Posterior cingulate gyrus (tissue), 11 donors: Measurements from ENCODE around the gene ZBTB48.
"Not testable (repeated sequence)": the region's sequence is repeated elsewhere in the genome, so short reads cannot be mapped to it uniquely, and the experiment has no call there.

ENCODE experiments used
- DNase-seq, 10 donors: peaks; one replicate each; pipeline versions ENCODE4 v3.0.0 to v3.0.0-alpha.2; 2020 to 2021; ENCODE audit warnings: mixed read lengths in 3 of 10
- intact Hi-C: fragments of 100-400 bp; cut with DNase I; formaldehyde crosslinking; loops from one replicate; pipeline ENCODE4 v1.15.1; 2023

The ZBTB48 gene

DNA sequence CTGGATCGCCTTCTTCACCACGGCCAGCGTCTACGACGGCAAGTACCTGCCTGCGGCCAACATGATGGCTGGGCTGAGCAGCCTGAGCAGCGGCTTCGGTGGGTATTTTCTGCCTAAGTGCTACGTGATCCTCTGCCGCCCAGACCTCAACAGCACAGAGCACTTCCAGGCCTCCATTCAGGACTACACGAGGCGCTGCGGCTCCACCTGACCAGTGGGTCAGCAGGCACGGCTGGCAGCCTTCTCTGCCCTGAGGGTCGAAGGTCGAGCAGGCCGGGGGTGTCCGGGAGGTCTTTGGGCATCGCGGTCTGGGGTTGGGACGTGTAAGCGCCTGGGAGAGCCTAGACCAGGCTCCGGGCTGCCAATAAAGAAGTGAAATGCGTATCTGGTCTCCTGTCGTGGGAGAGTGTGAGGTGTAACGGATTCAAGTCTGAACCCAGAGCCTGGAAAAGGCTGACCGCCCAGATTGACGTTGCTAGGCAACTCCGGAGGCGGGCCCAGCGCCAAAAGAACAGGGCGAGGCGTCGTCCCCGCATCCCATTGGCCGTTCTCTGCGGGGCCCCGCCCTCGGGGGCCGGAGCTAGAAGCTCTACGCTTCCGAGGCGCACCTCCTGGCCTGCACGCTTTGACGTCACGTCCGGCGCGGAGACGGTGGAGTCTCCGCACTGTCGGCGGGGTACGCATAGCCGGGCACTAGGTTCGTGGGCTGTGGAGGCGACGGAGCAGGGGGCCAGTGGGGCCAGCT lies at the start of gene ZBTB48:
Gene ZBTB48 (plus strand): TSS at position 621 of the 745 bp plus-strand sequence. CDS start 616 bp downstream, outside the sequence.
- intact Hi-C loops: no loop called here

DNA sequence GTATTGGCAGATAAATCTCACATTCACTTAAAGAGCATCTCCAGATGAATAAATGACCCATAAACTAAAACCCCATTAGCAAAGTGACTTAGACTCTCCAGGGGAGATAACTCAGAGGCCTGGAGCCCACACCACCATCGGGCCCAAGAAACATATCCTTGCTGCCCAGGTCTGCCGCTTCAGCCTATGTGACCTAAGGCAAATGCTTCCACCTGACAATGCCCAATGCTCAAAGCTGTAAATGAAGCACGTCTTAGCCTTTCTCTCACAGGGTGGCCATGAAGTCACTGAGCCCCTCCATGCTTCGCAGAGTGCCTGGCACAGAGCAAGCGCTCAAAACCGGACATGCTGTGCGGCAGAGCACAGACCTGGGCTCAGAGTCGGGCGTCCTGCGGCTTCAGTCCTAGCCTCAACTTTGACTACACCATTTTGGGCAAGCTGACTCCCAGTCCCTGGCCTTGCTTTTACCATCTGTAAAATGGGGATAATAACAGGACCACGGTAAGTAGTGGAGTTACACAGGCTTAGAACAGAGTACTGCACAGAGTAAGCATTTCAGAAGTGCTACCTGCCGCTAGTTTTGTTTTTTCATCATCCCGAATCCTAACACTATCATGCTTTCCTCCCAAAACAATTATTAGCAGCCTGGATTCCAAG lies 49.2 kb upstream of the ZBTB48 start:
- DNase-seq: peak in 2 of 10 donors; percentile 55 to 75
- intact Hi-C loops: no loop called here

More for the DNA sequence above, at the start of gene ZBTB48:
- peak; percentile 99 to 100 (median 100) for DNase-seq

- intact Hi-C loops: no loop called here
- peak in 2 of 10 donors; percentile 2 to 24 for DNase-seq
Measured at GRCh38 chr1:6531996-6532395, 47.8 kb upstream of the ZBTB48 start.

- peak in 2 of 10 donors; percentile 15 to 41 for DNase-seq
- intact Hi-C loops: no loop called here
Measured at GRCh38 chr1:6534248-6534822, 45.5 kb upstream of the ZBTB48 start.

DNA sequence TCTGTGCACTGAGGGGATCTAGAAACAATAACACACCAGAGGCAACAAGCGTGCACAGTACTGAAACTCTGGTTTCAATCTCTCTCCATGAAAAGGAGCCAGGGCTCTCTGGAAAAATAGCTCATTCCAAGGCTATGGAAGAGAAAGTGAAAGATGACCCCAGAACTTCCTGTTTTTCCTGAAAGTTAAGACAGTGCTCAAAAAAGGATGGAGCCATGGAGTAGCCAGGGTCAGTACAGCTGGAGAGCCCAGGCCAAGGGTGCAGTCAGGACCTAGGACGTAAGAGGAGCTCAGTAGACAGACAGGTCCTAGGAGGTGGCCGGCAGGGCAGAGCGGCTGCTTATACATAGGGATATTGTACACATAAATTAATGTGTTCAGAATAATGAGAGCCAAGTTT lies 44.6 kb upstream of the ZBTB48 start:
- DNase-seq: peak in 1 of 10 donors; percentile 24
- intact Hi-C loops: no loop called here

- intact Hi-C loops: no loop called here
- no peak for DNase-seq
Measured at GRCh38 chr1:6536291-6536690, 43.5 kb upstream of the ZBTB48 start.

GRCh38 chr1:6538956-6539355 lies 40.8 kb upstream of the ZBTB48 start:
- intact Hi-C loops: no loop called here
- no peak for DNase-seq

GRCh38 chr1:6544831-6545230 lies 35.0 kb upstream of the ZBTB48 start:
- no peak for DNase-seq
- intact Hi-C loops: no loop called here

DNA sequence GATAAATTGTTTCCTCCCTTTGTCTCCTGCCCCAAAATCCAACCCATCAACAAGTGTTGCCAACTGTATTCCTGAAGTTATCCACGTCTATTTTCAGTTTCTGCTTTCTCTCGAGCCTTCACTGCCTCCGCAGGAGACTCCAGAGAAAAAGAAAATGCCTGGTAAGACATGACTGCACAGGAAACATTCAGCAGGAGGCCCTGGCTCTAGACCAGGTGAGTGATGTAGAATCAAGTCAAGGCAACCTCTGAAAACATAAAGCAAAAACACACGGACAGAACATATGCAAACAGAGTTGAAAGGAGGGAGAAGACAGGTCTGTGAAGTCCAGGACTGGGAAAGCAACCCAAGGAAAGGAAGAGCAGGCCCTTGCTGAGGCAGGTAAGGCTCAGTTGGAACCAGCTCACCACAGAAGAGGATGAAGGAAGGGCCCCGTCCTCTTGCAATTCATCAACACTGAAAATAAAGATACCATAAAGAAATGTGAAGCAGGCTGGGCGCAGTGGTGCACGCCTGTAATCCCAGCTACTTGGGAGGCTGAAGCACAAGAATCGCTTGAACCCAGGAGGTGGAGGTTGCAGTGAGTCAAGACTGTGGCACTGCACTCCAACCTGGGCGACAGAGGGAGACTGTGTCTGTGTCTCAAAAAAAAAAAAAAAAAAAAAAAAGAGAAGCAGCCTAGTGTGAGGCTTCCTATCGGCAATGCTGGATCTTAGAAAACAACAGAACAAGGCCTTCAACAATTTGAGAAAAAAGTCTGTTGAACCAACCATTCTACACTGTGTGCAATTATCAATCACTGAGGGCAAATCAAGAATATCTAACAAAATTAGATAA lies 34.3 kb upstream of the ZBTB48 start:
- DNase-seq: peak in 1 of 10 donors; percentile 7
- intact Hi-C loops: no loop called here

- intact Hi-C loops: no loop called here
Measured at GRCh38 chr1:6546326-6546725, 33.5 kb upstream of the ZBTB48 start.

GRCh38 chr1:6547301-6547700 lies 32.5 kb upstream of the ZBTB48 start:
- intact Hi-C loops: no loop called here
- DNase-seq: no peak

More at GRCh38 chr1:6546326-6546725, 33.5 kb upstream of the ZBTB48 start:
- peak in 1 of 10 donors; percentile 5 for DNase-seq

DNA sequence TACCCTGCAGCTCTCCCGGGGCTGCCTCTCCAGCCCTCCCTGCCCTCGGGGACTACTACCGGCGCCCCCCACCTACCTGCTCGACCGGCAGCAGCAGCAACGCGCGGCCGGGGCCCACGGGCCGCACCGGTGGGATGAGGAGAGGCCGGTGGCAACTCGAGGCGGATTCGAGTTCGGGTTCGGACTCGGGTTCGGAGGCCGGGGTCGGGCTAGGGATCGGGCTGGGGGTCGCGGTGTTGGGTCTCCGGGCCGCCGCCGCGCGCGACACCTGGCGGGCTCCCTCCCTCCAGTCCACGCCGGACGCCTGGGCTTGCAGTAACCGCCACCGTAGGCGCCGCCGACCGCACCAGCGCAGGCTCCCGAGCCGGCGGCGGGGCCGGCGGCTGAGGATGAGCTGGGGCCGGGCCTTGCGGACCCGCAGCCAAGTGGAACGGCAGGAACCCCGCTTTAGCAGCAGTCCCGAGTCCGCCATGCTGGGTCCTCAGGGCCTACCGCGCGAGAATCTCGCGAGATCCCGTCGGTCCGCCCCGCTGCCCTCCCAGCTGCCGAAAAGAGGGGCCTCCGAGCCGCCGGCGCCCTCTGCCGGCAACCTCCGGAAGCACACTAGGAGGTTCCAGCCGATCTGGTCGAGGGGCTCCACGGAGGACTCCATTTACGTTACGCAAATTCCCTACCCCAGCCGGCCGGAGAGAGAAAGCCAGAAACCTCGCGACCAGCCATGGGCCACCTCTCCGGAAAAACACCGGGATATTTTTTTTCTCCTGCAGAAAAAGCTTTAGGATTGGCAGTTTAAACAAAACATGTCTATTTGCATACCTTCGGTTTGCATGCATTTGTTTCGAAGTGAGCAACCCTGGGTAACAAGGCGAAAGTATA lies 25.5 kb upstream of the ZBTB48 start, which contains the start of gene NOL9:
Gene NOL9 (minus strand): TSS at position 483 of the 876 bp plus-strand sequence. CDS start 11 bp downstream, at position 472.
- peak; percentile 87 to 99 (median 94) for DNase-seq
- intact Hi-C loops: loop anchor here (1.0 to 5.0 kb wide), 2 partner anchors 43 to 147 kb away; partner anchors contain the start of gene DNAJC11

DNA sequence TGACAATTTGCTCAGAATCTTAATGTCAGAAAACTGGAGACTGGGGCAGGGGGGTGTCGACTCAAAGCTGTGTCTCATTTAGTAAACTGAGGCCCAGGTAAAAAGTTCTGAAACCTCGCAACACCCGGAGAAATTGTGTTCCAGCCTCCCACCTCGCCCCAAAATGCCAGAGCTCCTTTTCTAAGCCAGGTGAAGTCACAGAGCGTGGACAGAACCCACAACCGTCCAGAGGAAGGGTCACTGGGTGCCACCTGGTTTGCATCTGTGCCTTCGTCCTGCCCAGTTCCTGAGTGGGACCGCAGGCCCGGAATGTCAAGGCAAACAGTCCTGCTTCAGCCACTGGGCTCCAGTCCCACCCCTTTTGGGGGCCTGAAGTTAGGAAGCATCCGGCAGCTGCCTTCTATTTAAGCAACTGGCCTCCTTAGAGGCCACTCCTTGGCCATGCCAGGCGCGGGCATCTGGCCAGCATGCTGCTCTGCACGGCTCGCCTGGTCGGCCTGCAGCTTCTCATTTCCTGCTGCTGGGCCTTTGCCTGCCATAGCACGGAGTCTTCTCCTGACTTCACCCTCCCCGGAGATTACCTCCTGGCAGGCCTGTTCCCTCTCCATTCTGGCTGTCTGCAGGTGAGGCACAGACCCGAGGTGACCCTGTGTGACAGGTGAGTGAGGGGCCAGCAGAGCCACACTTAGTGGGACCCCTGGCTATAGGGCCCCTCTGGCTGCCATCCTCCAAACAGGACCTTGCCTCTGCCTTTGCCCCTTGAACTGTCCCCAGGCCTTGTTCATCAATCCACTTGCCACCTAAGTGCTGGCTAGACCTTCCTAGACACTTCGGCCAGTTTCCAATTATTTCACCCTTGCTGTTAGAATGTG lies 24.7 kb upstream of the ZBTB48 start, which contains the start of gene TAS1R1:
Gene TAS1R1 (plus strand): TSS at position 401 of the 872 bp plus-strand sequence. CDS start 67 bp downstream, at position 468.
- DNase-seq: peak in 9 of 10 donors; percentile 17 to 87 (median 29)
- intact Hi-C loops: loop anchor here (1.0 to 5.0 kb wide), 2 partner anchors 42 to 146 kb away; partner anchors contain the start of gene DNAJC11

DNA sequence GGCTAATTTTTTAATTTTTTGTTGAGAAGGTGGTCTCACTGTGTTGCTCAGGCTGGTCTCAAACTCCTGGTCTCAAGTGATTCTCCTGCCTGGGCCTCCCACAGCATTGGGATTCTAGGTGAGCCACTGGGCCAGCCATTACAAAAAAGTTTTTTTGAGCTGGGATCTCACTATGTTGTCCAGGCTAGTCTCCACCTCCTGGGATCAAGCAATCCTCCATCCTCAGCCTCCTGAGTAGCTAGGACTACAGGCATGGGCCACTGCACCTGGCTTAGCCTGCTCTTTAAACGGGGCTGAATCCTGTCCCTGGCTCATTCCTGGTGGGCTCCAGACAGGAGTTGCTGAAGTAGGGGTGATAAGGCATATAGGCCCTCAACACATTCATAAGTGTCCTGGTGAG lies 22.2 kb upstream of the ZBTB48 start:
- DNase-seq: peak in 1 of 10 donors; percentile 4
- intact Hi-C loops: no loop called here

DNA sequence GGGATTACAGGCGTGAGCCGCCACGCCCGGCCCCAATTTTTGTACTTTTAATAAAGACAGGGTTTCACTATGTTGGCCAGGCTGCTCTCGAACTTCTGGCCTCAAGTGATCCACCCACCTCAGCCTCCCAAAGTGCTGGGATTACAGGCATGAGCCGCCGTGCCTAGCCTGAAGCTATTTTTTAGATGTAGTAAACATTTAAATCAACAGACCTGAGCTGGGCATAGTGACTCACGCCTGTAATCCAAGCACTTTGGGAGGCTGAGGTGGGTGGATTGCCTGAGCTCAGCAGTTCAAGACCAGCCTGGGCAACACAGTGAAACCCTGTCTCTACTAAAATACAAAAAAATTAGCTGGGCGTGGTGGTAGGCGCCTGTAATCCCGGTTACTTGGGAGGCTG lies 20.6 kb upstream of the ZBTB48 start:
- intact Hi-C loops: not testable (repeated sequence)
- peak in 1 of 10 donors; percentile 24 for DNase-seq

DNA sequence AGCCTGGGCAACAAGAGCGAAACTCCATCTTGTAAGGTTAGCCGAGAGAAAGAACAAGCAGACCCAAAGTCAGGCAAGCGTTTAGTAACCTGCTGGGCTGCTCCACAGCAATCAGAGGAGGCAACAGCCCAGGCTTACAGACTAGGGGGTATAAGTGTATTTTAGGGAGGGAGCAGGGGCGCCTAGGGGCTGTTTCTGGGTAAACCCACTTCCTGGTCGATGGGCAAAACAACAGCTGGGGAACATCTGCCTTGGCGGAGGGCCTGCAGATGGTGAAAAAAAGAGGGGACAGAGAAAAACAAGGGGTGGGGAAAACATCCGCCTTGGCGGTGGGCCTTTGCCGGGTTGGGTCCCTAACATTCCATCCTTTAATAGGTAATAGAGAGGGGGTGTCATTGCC lies 19.5 kb upstream of the ZBTB48 start:
- intact Hi-C loops: no loop called here
- peak in 1 of 10 donors; percentile 24 for DNase-seq

- DNase-seq: no peak
- intact Hi-C loops: no loop called here
Measured at GRCh38 chr1:6569033-6569432, 10.8 kb upstream of the ZBTB48 start.

GRCh38 chr1:6570100-6570499 lies 9.7 kb upstream of the ZBTB48 start:
- no peak for DNase-seq
- intact Hi-C loops: no loop called here
